ENCODE measurements around the gene TNNT2. TPM values are rescaled to one million over a fixed set of nuclear protein-coding genes. Genes with fewer than 3 reads are reported as not detected.

Gene TNNT2
- total RNA-seq: not detected in 2 replicates

DNA sequence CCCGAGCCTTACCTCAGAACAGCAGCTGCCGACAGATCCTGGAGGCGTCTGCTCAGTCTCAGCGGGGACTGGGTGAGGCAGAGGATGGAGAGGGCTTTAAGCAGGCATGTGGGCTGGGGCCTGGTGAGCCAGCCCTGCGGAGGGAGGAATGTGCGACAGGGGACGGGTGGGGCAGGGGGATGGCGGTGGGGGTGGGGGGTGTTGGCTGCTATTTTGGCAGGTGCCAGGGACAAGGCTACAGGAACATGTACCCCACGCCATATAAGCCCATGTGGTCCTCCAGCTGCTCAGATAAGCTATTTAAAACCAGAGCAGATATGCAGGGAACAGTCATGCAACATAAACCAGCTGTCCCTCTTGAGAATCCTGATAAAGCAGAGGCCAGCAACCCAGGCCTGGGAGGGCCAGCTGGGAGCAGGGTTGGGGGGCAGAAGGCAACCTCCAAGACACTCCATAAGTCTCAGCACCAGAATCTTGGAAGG is at the start of gene TNNT2:
Gene TNNT2 (minus strand): TSS at position 70 of the 482 bp plus-strand sequence. CDS start 4,426 bp downstream, outside the sequence.

DNA sequence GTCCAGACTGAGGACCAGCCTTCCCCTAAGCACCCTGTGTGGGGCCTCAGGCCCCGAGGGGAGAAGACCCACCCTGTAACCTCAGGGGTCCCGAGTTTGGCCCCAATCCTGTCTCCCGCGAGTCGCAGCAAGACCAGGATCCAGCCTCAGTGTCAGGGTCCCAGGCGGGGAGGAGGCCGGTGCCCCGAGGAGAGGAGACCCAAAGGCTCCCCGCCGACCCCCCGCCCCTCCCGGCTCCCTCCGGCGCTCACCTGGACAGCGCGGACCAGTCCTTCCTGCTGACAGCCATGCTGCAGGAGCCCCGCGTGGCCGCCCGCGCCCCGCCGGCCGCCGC is 21.5 kb upstream of the TNNT2 start, which contains the start of gene LAD1:
Gene LAD1 (minus strand): TSS at position 307 of the 334 bp plus-strand sequence. CDS start 18 bp downstream, at position 289.

Other genes starting within 250 kb of the TNNT2 start
- 81.3 and 87.5 TPM in 2 replicates for gene TMEM9, start 223.2 kb downstream of the TNNT2 start, total RNA-seq
- gene IGFN1, start 186.9 kb downstream of the TNNT2 start, total RNA-seq: not detected in 2 replicates
- not detected in 2 replicates for gene PKP1, start 94.2 kb downstream of the TNNT2 start, total RNA-seq
- gene LAD1, start 21.6 kb upstream of the TNNT2 start, total RNA-seq: not detected in 2 replicates
- gene TNNI1, start 44.0 kb upstream of the TNNT2 start, total RNA-seq: not detected in 2 replicates
- 115 and 141 TPM in 2 replicates for gene PHLDA3, start 91.5 kb upstream of the TNNT2 start, total RNA-seq
- 1,719 and 1,887 TPM in 2 replicates for gene CSRP1, start 129.4 kb upstream of the TNNT2 start, total RNA-seq
- gene NAV1, start 161.4 kb upstream of the TNNT2 start, total RNA-seq: 27.6 and 35.5 TPM in 2 replicates